AG09319 (cell line): ENCODE measurements around the gene LAMTOR5.
"Not testable (repeated sequence)": the region's sequence is repeated elsewhere in the genome, so short reads cannot be mapped to it uniquely, and the experiment has no call there.

Experiments
- DNase-seq: peaks from one replicate; pipeline ENCODE4 v3.0.0-alpha.2; 2010; ENCODE audit warnings: low read depth; ENCODE audit errors: extremely low read depth
- TF ChIP-seq, protein P1 (sequence below): IDR thresholded peaks from 2 replicates; pipeline ENCODE4 v1.5.1; 2011; ENCODE audit warnings: low read depth, mild to moderate bottlenecking, inconsistent platforms, low read length, moderate library complexity

The LAMTOR5 gene

DNA sequence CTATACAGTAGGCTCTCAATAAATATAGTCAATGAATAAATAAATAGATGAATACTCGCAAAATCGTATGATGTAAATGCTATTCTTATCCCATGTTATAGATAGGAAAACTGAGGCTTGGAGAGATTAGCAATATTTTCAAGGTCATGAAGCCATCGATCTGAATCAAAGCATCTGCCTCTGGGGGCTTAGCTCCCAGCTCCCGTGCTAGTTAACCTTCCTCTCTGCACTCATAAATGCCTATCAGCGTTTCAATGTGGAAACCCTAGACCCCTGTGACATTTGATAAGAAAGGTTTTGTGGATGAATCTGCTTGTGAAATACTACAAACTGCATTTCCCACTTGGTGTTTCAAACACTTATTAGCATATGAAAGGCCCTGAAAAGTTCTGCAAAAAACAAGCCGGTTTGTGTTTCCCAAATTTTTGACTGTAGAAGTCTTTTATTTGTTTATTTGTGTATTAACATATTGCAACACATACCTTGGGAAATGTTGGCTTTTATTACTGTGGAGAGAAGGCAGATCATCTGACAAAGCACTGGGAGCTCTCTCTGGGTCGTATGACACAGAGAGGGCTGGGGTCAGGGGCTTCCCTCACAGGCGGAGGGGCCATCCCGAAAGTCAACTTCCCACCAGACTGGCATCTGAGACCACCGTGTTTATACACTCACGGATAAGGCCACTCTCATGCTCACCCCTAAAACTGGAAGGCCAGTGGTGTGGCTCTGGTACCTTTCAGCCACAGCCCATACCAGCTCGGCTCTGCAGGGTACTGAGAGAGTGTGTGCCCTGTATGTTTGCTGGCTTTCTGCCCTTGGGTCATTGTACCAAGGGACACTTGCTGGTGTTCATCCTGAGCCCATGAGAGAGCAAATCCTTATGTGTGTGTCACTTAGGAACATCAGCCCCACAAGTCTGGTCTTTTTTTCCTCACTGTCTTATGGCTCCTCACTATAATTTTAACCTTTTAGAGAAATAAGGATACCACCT, 42.5 kb upstream of the LAMTOR5 start:
- TF ChIP-seq, protein P1, sequence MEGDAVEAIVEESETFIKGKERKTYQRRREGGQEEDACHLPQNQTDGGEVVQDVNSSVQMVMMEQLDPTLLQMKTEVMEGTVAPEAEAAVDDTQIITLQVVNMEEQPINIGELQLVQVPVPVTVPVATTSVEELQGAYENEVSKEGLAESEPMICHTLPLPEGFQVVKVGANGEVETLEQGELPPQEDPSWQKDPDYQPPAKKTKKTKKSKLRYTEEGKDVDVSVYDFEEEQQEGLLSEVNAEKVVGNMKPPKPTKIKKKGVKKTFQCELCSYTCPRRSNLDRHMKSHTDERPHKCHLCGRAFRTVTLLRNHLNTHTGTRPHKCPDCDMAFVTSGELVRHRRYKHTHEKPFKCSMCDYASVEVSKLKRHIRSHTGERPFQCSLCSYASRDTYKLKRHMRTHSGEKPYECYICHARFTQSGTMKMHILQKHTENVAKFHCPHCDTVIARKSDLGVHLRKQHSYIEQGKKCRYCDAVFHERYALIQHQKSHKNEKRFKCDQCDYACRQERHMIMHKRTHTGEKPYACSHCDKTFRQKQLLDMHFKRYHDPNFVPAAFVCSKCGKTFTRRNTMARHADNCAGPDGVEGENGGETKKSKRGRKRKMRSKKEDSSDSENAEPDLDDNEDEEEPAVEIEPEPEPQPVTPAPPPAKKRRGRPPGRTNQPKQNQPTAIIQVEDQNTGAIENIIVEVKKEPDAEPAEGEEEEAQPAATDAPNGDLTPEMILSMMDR = no peak
- DNase-seq = no peak

DNA sequence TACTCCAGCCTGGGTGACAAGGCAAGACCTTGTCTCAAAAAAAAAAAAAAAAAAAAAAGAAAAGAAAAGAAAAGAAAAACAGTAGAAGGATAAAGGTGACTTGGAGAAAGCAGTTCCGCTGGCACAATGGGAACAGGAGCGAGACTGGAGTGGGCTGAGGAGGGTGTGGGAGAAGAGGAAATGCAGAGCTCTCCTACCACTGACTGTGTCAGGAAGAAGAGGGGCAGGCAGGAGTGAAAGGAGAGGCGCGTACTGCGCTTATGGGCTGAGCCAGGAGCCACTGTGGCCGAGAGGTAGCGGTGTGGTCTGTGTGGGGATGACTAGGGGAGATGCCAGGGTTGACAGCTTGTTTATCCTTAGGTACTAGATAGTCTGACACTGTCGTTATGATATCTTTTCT, 37.1 kb upstream of the LAMTOR5 start:
- TF ChIP-seq, protein P1 = no peak
- no peak for DNase-seq

DNA sequence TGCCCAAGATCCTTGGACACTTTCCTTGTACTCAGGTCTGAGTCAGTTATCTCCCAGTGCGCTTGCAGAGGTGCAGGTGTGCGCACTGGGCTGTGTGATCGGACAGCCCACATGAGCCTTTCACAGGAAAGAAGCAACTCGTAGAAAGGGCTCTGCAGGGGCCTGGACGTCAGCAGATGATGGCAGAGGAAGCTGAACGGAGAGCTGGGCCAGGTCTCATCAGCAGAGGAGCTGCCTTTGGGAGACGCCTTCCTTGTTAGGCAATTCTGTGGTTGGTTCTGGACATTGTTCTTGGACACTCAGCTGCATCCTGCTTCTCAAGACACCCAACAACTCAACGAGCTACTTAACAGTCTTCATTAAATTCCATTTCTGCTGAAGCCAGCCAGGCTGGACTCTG, 36.0 kb upstream of the LAMTOR5 start:
- no peak for DNase-seq
- TF ChIP-seq, protein P1 = no peak

DNA sequence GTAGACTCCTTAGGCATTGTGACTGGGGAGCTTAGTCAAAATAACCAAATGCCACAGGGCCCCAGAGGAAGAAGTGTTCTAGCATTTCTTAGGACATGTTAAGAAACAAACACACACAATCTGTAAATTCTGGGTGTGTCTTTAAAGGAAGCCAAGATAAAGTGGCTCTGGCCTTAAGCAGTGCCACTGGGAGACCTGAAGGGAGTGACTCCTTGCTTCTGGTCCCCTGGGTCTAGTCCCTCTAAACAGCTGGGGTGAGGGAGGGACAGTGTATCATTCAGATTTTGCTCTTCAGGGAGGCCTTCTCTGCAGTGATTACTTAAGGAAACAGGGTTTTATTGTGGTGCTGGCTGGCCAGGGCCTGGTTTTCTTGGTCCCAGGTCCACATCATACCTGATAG, 34.4 kb upstream of the LAMTOR5 start:
- TF ChIP-seq, protein P1 = no peak
- no peak for DNase-seq

DNA sequence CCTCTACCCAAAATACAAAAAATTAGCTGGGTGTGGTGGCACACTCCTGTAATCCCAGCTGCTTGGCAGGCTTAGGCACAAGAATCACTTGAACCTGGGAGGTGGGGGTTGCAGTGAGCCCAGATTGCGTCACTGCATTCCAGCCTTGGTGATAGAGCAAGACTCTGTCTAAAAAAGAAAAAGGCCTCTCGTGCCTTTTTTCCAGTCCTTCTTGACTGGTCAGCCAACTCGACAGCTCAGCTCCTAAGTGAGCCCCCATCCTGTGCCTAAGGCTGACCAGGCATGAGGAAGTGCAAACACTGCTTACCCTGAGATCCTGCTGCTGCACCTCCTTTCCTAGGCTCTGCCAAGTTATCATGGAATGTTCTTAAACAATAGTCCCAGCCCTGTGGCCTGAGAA, 33.4 kb upstream of the LAMTOR5 start:
- DNase-seq = peak; percentile 15
- TF ChIP-seq, protein P1 = no peak

DNA sequence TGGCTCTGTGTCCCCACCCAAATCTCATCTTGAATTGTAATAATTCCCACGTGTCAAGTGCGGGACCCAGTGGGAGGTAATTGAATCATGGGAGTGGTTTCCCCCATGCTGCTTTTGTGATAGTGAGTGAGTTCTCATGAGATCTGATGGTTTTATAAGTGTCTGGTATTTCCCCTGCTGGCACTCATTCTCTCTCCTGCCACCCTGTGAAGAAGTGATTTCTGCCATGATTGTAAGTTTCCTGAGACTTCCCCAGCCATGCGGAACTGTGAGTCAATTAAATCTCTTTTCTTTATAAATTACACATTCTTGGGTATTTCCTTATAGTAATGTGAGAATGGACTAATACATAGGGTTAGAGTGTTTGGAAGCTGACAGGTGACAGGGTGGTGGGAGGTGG, 32.4 kb upstream of the LAMTOR5 start:
- not testable (repeated sequence) for DNase-seq

DNA sequence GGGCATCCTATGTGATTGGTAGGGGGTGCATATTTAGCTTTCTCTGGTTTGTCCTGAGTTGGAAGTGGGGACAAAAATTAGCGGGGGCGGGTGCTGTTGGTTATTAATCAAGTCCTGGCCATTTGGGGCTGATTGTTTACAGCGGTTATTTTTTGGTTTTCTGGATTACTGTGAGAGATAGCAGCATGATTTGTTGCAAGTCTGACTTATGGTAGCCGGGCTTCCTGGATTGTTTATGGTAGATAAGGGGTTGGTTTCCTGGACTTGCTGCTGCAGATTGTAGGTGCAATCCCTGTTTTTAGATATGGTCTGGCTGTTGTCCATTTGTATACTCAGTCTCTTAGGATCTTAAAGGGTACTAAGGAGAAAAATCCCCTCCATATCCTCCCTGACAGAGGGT, 31.4 kb upstream of the LAMTOR5 start:
- TF ChIP-seq, protein P1 = no peak
- no peak for DNase-seq

DNA sequence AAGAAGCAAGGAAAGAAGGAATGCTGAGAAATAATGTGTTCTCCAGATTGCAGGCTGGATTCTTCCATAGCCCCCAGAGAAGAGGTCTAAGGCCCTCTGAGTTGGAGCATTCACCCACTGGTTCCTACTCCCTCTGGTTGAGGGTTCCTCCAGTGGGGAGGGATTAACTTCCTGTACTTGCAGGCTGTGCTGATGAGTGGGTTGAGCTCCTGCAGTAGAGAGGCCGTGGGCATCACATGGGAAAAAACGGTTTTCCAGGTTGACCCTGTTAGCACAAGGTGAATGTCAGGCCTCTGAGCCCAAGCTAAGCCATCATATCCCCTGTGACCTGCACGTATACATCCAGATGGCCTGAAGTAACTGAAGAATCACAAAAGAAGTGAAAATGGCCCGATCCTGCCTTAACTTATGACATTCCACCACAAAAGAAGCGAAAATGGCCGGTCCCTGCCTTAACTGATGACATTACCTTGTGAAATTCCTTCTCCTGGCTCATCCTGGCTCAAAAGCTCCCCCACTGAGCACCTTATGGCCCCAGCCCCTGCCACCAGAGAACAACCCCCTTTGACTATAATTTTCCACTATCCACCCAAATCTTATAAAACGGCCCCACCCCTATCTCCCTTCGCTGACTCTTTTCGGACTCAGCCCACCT, 30.3 kb upstream of the LAMTOR5 start:
- not testable (repeated sequence) for DNase-seq
